ENCODE results near the gene ROR2.

Gene ROR2

DNA sequence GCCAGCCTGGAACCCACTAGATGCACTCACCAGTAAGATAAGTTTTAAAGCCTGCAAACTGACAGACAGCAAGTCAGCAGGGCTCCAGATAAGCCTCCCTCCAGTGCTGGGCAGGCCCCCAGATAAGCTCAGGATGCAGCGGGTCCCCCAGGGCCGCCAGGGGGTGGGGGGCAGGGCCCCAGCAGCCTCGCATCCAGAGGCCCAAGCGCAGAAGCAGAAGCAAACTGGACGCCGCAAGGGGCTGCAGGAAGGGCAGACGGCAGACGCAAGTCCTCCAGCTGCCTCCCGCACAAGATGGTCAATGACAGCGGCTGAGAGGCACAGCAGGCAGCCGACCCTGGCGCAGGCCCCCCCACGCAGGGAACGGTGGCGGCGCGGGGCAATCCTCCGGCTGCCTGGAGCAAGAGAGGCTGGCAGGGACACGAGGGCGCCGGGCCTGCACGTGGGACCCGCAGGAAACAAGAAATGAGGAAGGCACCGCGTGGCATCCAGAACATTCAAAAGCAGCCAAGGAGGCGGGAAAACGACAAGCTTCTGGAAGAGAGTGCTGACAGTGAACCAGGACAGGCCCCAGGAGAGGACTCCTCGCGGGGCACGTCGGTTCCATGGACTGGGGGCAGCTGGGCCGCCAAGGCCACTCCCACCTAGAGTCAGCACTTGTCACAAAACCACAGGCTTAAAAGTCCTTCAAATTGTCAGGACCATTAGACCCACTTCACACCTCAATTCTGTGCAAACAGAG, 49.8 kb downstream of the ROR2 start:
- DNase-seq (ENCODE audit: low spot score) = no peak

DNA sequence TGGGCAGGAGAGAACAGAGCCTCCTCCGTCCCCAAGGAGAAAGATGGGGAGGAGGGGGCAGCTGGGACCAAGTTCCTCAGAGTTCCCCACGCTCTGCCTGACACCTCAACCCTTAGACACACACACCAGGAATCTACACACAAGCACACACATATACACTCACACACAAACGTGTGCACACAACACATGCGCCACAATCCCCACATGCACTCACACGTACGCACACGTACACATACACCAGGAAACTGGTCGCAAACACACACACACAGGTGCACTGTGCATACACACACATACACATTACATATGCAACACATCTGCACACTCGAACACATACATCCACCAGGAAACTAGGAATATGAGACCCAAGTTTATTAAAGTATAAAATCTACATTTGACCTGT, 50.4 kb downstream of the ROR2 start:
- DNase-seq (ENCODE audit: low spot score) = no peak

- DNase-seq (ENCODE audit: low spot score) = no peak
These were observed 50.8 kb downstream of the ROR2 start for GRCh38 chr9:91899219-91899563.

DNA sequence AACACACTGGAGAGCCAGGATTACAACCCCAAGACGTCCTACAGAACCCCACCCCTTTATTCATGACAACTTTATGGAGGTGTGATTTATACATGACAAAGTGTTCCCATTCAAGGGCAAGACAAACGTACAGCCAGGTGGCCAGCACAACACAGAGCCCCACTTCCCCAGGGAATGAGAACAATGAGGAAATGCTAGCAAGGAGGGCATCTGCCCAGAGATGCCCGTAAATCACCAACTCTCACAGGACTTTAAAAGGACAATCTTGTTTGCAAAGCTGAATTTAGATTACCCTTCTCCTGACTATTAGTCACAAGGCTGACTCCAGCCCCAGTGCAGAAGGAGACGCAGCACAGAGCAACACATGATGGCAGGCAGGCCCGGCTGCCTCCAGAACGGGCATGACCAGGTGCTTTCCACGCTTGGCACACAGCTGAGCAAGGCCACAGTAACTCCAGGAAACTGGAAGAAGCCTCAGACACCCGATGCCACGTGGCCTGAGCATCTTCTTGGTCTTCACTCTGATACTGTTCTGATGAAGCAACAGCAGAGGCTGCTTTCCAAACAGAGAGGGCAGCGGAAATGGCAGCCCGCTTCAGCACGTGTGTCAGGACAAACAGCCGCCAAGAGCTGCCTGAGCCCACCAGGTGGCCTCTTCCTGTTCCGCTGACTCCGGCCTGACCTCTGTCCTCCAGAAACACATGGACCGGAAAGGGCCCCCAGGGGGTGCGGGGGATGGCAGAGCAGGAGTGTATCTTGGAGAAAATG, 51.4 kb downstream of the ROR2 start:
- DNase-seq (ENCODE audit: low spot score) = peak; percentile 82

- peak; percentile 8 for DNase-seq (ENCODE audit: low spot score)
These were observed 52.8 kb downstream of the ROR2 start for GRCh38 chr9:91897201-91897600.

- peak; percentile 79 for DNase-seq (ENCODE audit: low spot score)
These were observed 53.4 kb downstream of the ROR2 start for GRCh38 chr9:91896513-91897121.

DNA sequence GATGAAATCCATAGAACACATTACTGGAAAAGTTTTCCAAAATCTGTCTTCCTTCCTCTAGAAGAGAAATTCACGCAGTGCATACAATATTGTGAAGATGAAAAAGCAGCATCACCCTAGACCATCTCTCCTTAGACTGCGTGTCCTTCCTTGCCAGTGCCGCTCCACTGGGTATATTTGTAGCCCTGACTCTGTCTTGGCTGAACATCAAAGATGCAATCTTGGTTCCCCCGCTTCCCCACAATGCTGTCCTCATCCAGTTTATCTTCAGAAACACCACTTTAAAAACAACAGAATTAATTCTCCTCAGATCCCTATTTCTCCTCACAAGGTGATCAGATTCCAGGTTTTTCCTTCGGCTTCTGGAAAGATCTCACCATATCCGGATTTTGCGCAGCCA, 53.9 kb downstream of the ROR2 start:
- DNase-seq (ENCODE audit: low spot score) = no peak

DNA sequence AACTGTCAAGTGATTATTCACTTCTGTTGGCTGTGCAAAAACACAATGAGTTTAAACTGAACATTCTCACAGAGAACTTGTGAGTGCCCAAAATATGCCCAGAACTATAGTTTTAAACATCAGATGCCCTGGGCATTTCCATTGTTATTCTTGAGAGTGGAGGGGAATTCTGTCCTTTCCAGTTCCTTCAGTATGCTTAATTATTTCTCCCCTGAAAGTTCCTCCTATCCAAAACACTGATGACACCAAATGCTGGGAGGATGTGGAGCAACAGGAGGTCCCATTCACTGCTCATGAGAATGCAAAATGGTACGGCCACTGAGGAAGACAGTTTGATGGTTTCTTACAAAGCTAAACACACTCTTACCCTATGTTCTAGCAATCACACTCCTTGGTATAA, 55.5 kb downstream of the ROR2 start:
- DNase-seq (ENCODE audit: low spot score) = no peak

- DNase-seq (ENCODE audit: low spot score) = no peak
These were observed 56.0 kb downstream of the ROR2 start for GRCh38 chr9:91894023-91894422.

- no peak for DNase-seq (ENCODE audit: low spot score)
These were observed 58.1 kb downstream of the ROR2 start for GRCh38 chr9:91891915-91892314.

GRCh38 chr9:91890662-91891061, 59.4 kb downstream of the ROR2 start:
- DNase-seq (ENCODE audit: low spot score) = no peak

GRCh38 chr9:91889161-91889911, 60.7 kb downstream of the ROR2 start:
- DNase-seq (ENCODE audit: low spot score) = no peak

DNA sequence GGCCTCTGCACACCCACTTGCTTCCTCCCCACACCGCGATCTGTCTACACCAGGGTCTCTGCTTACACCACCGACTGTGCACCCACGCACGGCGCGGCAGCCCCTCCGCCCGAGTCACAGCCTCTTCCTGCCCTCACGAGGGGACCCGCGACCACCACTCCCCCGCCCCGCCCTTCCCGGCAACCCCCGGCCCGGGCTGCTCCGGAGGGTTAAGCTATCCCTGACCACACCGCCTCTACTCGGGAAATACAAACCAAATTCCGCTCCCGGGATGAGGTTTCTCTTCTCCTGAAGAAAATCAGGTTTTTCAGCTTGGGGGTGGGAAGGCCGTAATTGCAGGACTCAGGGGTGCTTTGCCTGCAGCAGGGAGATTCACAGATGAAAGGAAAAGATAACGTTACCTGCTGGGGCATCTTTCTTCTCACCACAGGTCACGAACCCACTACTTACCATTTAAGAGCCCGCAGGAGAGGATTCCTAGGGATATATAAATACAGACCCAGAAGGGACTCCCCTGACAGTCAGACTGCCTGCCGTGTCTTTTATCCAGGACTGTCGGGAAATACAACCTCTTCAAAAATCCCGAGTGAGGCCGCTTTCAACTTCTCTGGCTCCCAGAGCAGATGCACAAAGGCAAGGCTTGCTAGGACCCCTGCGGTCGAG, 63.5 kb downstream of the ROR2 start:
- DNase-seq (ENCODE audit: low spot score) = no peak

GRCh38 chr9:91885746-91886413, 64.1 kb downstream of the ROR2 start:
- DNase-seq (ENCODE audit: low spot score) = no peak

GRCh38 chr9:91884696-91885687, 65.0 kb downstream of the ROR2 start:
- DNase-seq (ENCODE audit: low spot score) = no peak

- no peak for DNase-seq (ENCODE audit: low spot score)
These were observed 65.9 kb downstream of the ROR2 start for GRCh38 chr9:91884153-91884552.

DNA sequence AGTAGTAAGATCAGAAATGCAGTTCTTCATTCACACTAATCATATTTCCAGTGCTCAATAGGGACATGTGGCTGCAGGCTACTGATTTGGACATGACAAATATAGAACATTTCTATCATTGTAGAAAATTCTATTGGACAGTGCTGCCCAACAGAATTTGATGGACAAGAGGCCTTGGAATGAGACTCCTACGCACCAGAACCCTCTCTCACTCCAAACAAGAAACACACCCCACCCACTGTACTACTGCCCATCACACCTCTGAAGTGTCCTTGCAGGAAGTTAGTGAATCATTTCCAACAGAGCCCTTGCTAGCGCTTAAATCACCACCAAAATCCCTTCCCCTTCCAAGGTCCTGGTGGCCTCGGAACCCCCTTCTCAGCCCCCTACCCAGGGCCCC, 66.5 kb downstream of the ROR2 start:
- no peak for DNase-seq (ENCODE audit: low spot score)

GRCh38 chr9:91882627-91883026, 67.4 kb downstream of the ROR2 start:
- DNase-seq (ENCODE audit: low spot score) = no peak

DNA sequence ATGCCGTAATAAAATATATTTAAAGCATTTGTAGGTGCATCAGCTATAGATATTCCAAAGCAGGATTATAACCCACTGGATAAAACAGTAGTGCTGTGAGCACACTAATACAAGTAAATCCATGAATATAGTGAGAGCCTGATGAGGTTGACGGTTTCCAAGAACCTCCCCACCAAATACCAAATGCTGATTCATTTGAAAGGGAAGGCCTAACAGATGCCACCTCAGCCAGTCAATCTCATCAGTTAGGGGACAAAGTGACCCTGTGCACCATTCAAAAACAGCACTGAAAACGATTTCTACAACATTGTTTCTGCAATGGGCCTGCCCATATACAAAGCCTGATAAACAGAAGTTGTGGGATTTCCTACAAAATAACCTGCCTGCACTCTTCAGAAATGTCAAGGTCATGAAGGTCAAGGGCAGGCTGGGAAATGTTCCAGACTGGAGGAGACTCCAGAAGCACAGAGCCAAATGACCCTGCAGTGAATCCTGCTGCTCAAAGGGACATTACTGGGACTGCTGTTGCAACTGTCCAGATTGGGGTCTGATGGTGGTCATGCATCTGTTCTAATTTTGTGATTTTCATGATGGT, 69.6 kb downstream of the ROR2 start:
- no peak for DNase-seq (ENCODE audit: low spot score)

GRCh38 chr9:91879231-91879630, 70.8 kb downstream of the ROR2 start:
- DNase-seq (ENCODE audit: low spot score) = no peak
